Upper lobe of right lung (tissue), 1 donor: ENCODE results near the gene NPFFR1. TPM values are rescaled to one million over a fixed set of nuclear protein-coding genes. Genes with fewer than 3 reads are reported as not detected.
A peak's percentile ranks its signal among the peaks of the same experiment; 100 is the strongest.
"Not testable (repeated sequence)": the region's sequence is repeated elsewhere in the genome, so short reads cannot be mapped to it uniquely, and the experiment has no call there.

Source experiments
- ATAC-seq: fragments of 200-7000 bp; cut with Tn5 transposase; one replicate; pipeline ENCODE4 v1.9.1; 2020; ENCODE audit warnings: mild to moderate bottlenecking, moderate library complexity
- DNase-seq: peaks from one replicate; pipeline ENCODE4 v3.0.0-alpha.2; 2020
- H3K27ac ChIP-seq: fragments of 200-600 bp; one replicate; pipeline ENCODE4 v1.8.0; 2022
- H3K27me3 ChIP-seq: fragments of 200-600 bp; one replicate; pipeline ENCODE4 v1.8.0; 2022; ENCODE audit warnings: mild to moderate bottlenecking
- H3K36me3 ChIP-seq: fragments of 200-600 bp; one replicate; pipeline ENCODE4 v1.8.0; 2022
- H3K4me1 ChIP-seq: fragments of 200-600 bp; one replicate; pipeline ENCODE4 v1.8.0; 2022
- H3K4me3 ChIP-seq: fragments of 200-600 bp; one replicate; pipeline ENCODE4 v1.8.0; 2022; ENCODE audit warnings: mild to moderate bottlenecking
- H3K9me3 ChIP-seq: fragments of 200-600 bp; one replicate; pipeline ENCODE4 v1.8.0; 2022
- CTCF ChIP-seq: fragments of 200-600 bp; IDR thresholded peaks from one replicate; pipeline ENCODE4 v1.8.0; 2022; ENCODE audit warnings: antibody characterized with exemption
- intact Hi-C: fragments of 100-400 bp; cut with DNase I; formaldehyde crosslinking; loops from one replicate; pipeline ENCODE4 v1.11.0; 2022
- total RNA-seq: library from RNA; stranded (reverse); fragmentation: NEBNext Ultra II Directional; extraction: Animal tissue kit (Norgen Biotek cat#: 25700); gene quantifications from one replicate; pipeline ENCODE4 v1.2.1, GENCODE V29; 2021
- donor health status: DM: no; HTN: yes; CAD: no; lungs with severe emphysema.

NPFFR1 gene
- total RNA-seq, 1 donor from 2014 or later, result 1.1 TPM

GRCh38 chr10:70254778-70255328, 29.0 kb downstream of the NPFFR1 start:
- Histone ChIP-seq H3K4me3 (peak overlapping the region; percentile 16), H3K4me1 (peaks cover 7% of the 10 kb centered on the region), H3K36me3 (no peaks in the 10 kb centered on the region), H3K27me3 (peaks cover 27% of the 10 kb centered on the region), H3K27ac (no peak overlapping the region), H3K9me3 (no peaks in the 10 kb centered on the region)
- TF ChIP-seq CTCF, result no peak
- DNase-seq, result no peak
- intact Hi-C loops, result no loop called here
- no peak for ATAC-seq

- ATAC-seq, result peak; percentile 29
- no peak for TF ChIP-seq CTCF
- H3K27me3 ChIP-seq, result peaks cover 27% of the 10 kb centered on the region
These were observed 29.7 kb downstream of the NPFFR1 start for GRCh38 chr10:70253878-70254765.

GRCh38 chr10:70250961-70251680, 32.7 kb downstream of the NPFFR1 start:
- Histone ChIP-seq H3K4me1 (peaks cover 7% of the 10 kb centered on the region), H3K9me3 (no peaks in the 10 kb centered on the region), H3K4me3 (no peak overlapping the region), H3K27me3 (peaks cover 24% of the 10 kb centered on the region), H3K36me3 (no peaks in the 10 kb centered on the region), H3K27ac (no peak overlapping the region)
- no peak for DNase-seq
- no peak for ATAC-seq
- TF ChIP-seq CTCF, result no peak
- intact Hi-C loops, result no loop called here

More at GRCh38 chr10:70253878-70254765, 29.7 kb downstream of the NPFFR1 start:
- Histone ChIP-seq H3K9me3 (no peaks in the 10 kb centered on the region), H3K27ac (no peak overlapping the region), H3K4me1 (peaks cover 7% of the 10 kb centered on the region), H3K36me3 (no peaks in the 10 kb centered on the region), H3K4me3 (no peak overlapping the region)
- no peak for DNase-seq
- intact Hi-C loops, result no loop called here

GRCh38 chr10:70247360-70247759, 36.4 kb downstream of the NPFFR1 start:
- Histone ChIP-seq H3K4me3 (no peak overlapping the region), H3K27me3 (no peaks in the 10 kb centered on the region), H3K27ac (no peak overlapping the region), H3K36me3 (no peaks in the 10 kb centered on the region), H3K4me1 (no peaks in the 10 kb centered on the region), H3K9me3 (no peaks in the 10 kb centered on the region)
- no peak for TF ChIP-seq CTCF
- ATAC-seq (no peak), DNase-seq (no peak)
- intact Hi-C loops, result no loop called here

GRCh38 chr10:70241081-70241480, 42.7 kb downstream of the NPFFR1 start:
- H3K27me3 ChIP-seq, result no peaks in the 10 kb centered on the region
- no peak overlapping the region for H3K27ac ChIP-seq
- no peak for TF ChIP-seq CTCF
- no peaks in the 10 kb centered on the region for H3K36me3 ChIP-seq
- DNase-seq, result no peak
- no peak for ATAC-seq
- H3K9me3 ChIP-seq, result no peaks in the 10 kb centered on the region
- no peak overlapping the region for H3K4me3 ChIP-seq
- intact Hi-C loops, result no loop called here
- no peaks in the 10 kb centered on the region for H3K4me1 ChIP-seq

GRCh38 chr10:70239986-70240385, 43.8 kb downstream of the NPFFR1 start:
- H3K36me3 ChIP-seq, ATAC-seq, intact Hi-C loops: not testable (repeated sequence)

GRCh38 chr10:70239077-70239976, 44.5 kb downstream of the NPFFR1 start:
- intact Hi-C loops, ATAC-seq, DNase-seq: not testable (repeated sequence)

More at GRCh38 chr10:70239986-70240385, 43.8 kb downstream of the NPFFR1 start:
- not testable (repeated sequence) for DNase-seq, H3K4me3 ChIP-seq, H3K9me3 ChIP-seq, H3K27ac ChIP-seq, H3K4me1 ChIP-seq, H3K27me3 ChIP-seq

More at GRCh38 chr10:70239077-70239976, 44.5 kb downstream of the NPFFR1 start:
- not testable (repeated sequence) for H3K9me3 ChIP-seq, H3K27me3 ChIP-seq, H3K4me3 ChIP-seq, H3K27ac ChIP-seq, H3K4me1 ChIP-seq, H3K36me3 ChIP-seq
